NT2/D1 (cell line): ENCODE measurements around the gene ANK2.

ENCODE experiments used
- YY1 ChIP-seq: IDR thresholded peaks from 2 replicates; pipeline ENCODE4 v1.6.1; 2011; ENCODE audit not compliant: insufficient read length, insufficient read depth
- ZNF274 ChIP-seq: IDR thresholded peaks from 2 replicates; pipeline ENCODE4 v1.6.1; 2011; ENCODE audit warnings: mild to moderate bottlenecking, low read depth, low read length

DNA sequence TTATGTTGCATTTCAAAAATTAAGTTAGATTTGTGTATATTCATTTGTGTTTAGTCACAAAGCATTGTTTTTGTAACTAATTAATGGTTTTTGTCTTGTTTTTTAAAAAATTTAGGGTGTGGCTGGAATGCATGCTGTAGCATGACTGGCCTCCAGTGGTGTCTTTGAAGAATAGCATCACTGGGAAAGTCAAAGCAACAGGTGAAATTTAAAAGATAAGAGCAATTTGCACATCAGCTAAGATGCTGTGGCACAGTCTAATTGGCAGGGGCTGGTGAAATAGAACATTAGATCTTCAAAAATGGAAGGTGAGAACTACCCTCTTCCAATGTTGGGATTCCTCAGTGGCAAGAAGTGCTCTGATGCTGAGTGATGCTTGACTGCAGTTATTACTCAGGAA lies 45.3 kb downstream of the ANK2 start:
- no peak for TF ChIP-seq YY1
- no peak for TF ChIP-seq ZNF274
